ENCODE data around the gene ZMPSTE24.

GRCh38 chr1:40258445-40258769 lies 371 bp downstream of the ZMPSTE24 start:
- no peak for TF ChIP-seq CTCF (IDR thresholded peaks at IDR 0.05)
- no peak for TF ChIP-seq POLR2A (IDR thresholded peaks at IDR 0.05)

Data from lower leg skin (tissue), 3 donors.